K562 (cell line): ENCODE results near the gene TRAF1. TPM values are rescaled to one million over a fixed set of nuclear protein-coding genes. Genes with fewer than 3 reads are reported as not detected.

Experiments
- ATAC-seq: fragments of 200-7000 bp; cut with Tn5 transposase; 3 replicates; pipeline ENCODE4 v1.9.1; 2020; ENCODE audit warnings: moderate library complexity
- BruUV-seq: library from RNA; stranded (reverse); fragments of 400-500 nt; replicated peaks from 2 replicates; lab custom pipeline; 2021; lab: Mats Ljungman, UMichigan
- CTCF ChIA-PET: fragments of 300-600 bp; formaldehyde crosslinking; extraction: SDS; loops from one replicate; lab custom pipeline; 2021; ENCODE audit warnings: low intra/inter-chr PET ratio; lab: Yijun Ruan, JAX
- POLR2A ChIA-PET: fragments of 300-600, 350-650 bp; sonication (Branson Sonifier 250); formaldehyde crosslinking; extraction: SDS; loops from one replicate; lab custom pipeline; 2021; ENCODE audit warnings: antibody characterized with exemption, inconsistent platforms; lab: Yijun Ruan, JAX
- DNase-seq, 4 experiments: peaks; one replicate each; pipeline versions ENCODE4 v3.0.0 to v3.0.0-alpha.2; 2011 to 2018; ENCODE audit warnings: low spot score in 3 of 4, mixed read lengths in 3 of 4; ENCODE audit errors: extremely low read depth in 1 of 4
- FAIRE-seq: peaks from 2 replicates; lab custom pipeline; 2011; peaks lifted over from hg19 to GRCh38; lab: Jason Lieb, UNC
- H2AFZ ChIP-seq: 2 replicates; pipeline ENCODE4 v1.6.0; 2011; ENCODE audit warnings: low read depth, low read length, control low read depth, inconsistent platforms
- H3K27ac ChIP-seq: fragments of 200-600 bp; 3 replicates; pipeline ENCODE4 v1.8.0; 2011; ENCODE audit warnings: low read depth, mild to moderate bottlenecking, control low read depth, inconsistent platforms, low read length, moderate library complexity, mixed read lengths; ENCODE audit errors: extremely low read depth
- H3K27me3 ChIP-seq, 2 experiments: fragments of 300-600 bp in 1 of 2; 2 replicates in 1 of 2; 3 replicates in 1 of 2; pipeline versions ENCODE4 v1.6.0 to v1.8.0; 2011; ENCODE audit warnings: inconsistent platforms in 2 of 2, low read length in 2 of 2, mild to moderate bottlenecking in 1 of 2, mixed read lengths in 1 of 2, moderate library complexity in 1 of 2; ENCODE audit not compliant: control insufficient read depth in 2 of 2, insufficient read depth in 2 of 2
- H3K36me3 ChIP-seq: fragments of 300-600 bp; 3 replicates; pipeline ENCODE4 v1.8.0; 2011; ENCODE audit warnings: mild to moderate bottlenecking, low read length, inconsistent platforms; ENCODE audit not compliant: control insufficient read depth, insufficient read depth
- H3K4me1 ChIP-seq, 2 experiments: fragments of 200-600 bp in 1 of 2; replicated peaks in 1 of 2; 2 replicates in 1 of 2; 3 replicates in 1 of 2; pipeline versions ENCODE4 v1.5.1 to v1.8.0; 2011; ENCODE audit warnings: inconsistent platforms in 2 of 2, low read length in 2 of 2, mild to moderate bottlenecking in 1 of 2, mixed read lengths in 1 of 2, moderate library complexity in 1 of 2; ENCODE audit not compliant: control insufficient read depth in 2 of 2, insufficient read depth in 2 of 2
- H3K4me2 ChIP-seq: 2 replicates; pipeline ENCODE4 v1.6.1; 2011; ENCODE audit warnings: low read length, control low read depth, inconsistent platforms, mixed read lengths; ENCODE audit not compliant: insufficient read depth
- H3K4me3 ChIP-seq: fragments of 200-600 bp; sonication (generic), shearing (Covaris generic); 2 replicates; pipeline ENCODE4 v1.5.1; 2016; ENCODE audit warnings: control low read depth, inconsistent platforms
- H3K79me2 ChIP-seq: fragments of 200-600 bp; 3 replicates; pipeline ENCODE4 v1.8.0; 2011; ENCODE audit warnings: low read length, inconsistent platforms; ENCODE audit not compliant: control insufficient read depth, insufficient read depth
- H3K9ac ChIP-seq, 2 experiments: 2 replicates each; pipeline versions ENCODE4 v1.6.0 to v1.6.1; 2011; ENCODE audit warnings: low read depth in 2 of 2, low read length in 2 of 2, control low read depth in 1 of 2, inconsistent platforms in 1 of 2, mild to moderate bottlenecking in 1 of 2, mixed read lengths in 1 of 2; ENCODE audit not compliant: insufficient read depth in 1 of 2
- H3K9me1 ChIP-seq: one replicate; pipeline ENCODE4 v1.6.0; 2011; ENCODE audit warnings: inconsistent platforms, mild to moderate bottlenecking, low read length, moderate library complexity; ENCODE audit not compliant: control insufficient read depth, insufficient read depth
- H3K9me3 ChIP-seq: replicated peaks from 2 replicates; pipeline ENCODE4 v1.5.1; 2011; ENCODE audit warnings: low read depth, low read length, inconsistent platforms; ENCODE audit not compliant: control insufficient read depth, insufficient read depth
- H4K20me1 ChIP-seq: replicated peaks from 2 replicates; pipeline ENCODE4 v1.6.1; 2011; ENCODE audit warnings: low read length, inconsistent platforms, mixed read lengths; ENCODE audit not compliant: control insufficient read depth, insufficient read depth
- CTCF ChIP-seq, 3 experiments: IDR thresholded peaks in 2 of 3; conservative IDR thresholded peaks in 1 of 3; 2 replicates each; pipeline ENCODE4 v1.5.1; 2011 to 2012; ENCODE audit warnings: low read length in 3 of 3, mild to moderate bottlenecking in 3 of 3, control low read depth in 2 of 3, improper control_type of control experiment in 1 of 3, inconsistent platforms in 1 of 3, low read depth in 1 of 3, mixed read lengths in 1 of 3, moderate library complexity in 1 of 3; ENCODE audit not compliant: insufficient read depth in 2 of 3
- JUN ChIP-seq, 2 experiments: sonication (generic) in 1 of 2; formaldehyde crosslinking in 1 of 2; IDR thresholded peaks; 2 replicates each; pipeline versions ENCODE4 v1.6.1 to v1.8.0; 2012 to 2022; ENCODE audit warnings: borderline replicate concordance in 2 of 2, mild to moderate bottlenecking in 2 of 2, improper control_type of control experiment in 1 of 2, low read depth in 1 of 2, low read length in 1 of 2, missing genetic modification reagents in 1 of 2
- JUND ChIP-seq, 2 experiments: IDR thresholded peaks; 2 replicates in 1 of 2; 3 replicates in 1 of 2; pipeline ENCODE4 v1.6.1; 2011; ENCODE audit warnings: borderline replicate concordance in 2 of 2, low read depth in 2 of 2, low read length in 2 of 2, improper control_type of control experiment in 1 of 2, missing biosample characterization in 1 of 2, missing genetic modification characterization in 1 of 2, missing genetic modification reagents in 1 of 2
- NR1H2 ChIP-seq: sonication (generic); formaldehyde crosslinking; IDR thresholded peaks from 2 replicates; pipeline ENCODE4 v1.4.0; 2020; ENCODE audit warnings: mild to moderate bottlenecking, missing genetic modification reagents
- TFAP4 ChIP-seq: sonication (generic); formaldehyde crosslinking; IDR thresholded peaks from 2 replicates; pipeline ENCODE4 v1.8.0; 2022; ENCODE audit warnings: missing genetic modification reagents, mild to moderate bottlenecking, moderate library complexity, borderline replicate concordance
- ZBTB5 ChIP-seq: fragments of 450-650 bp; IDR thresholded peaks from 2 replicates; pipeline ENCODE4 v1.6.1; 2017; ENCODE audit warnings: antibody characterized with exemption
- ZNF124 ChIP-seq: sonication (generic); formaldehyde crosslinking; IDR thresholded peaks from 2 replicates; pipeline ENCODE4 v1.8.1; 2022; ENCODE audit warnings: missing genetic modification reagents
- ZNF695 ChIP-seq: fragments of 450-650 bp; formaldehyde crosslinking; IDR thresholded peaks from 2 replicates; pipeline ENCODE4 v1.4.0; 2020; ENCODE audit warnings: mild to moderate bottlenecking, moderate library complexity
- WGBS: fragments of 100-300 bp; shearing (Covaris generic); methylation state at CpG from one replicate; pipeline ENCODE4 v1.1.6; 2016; ENCODE audit warnings: low coverage, mixed read lengths; ENCODE audit not compliant: insufficient coverage; ENCODE audit errors: missing lambda C conversion rate; 5-methylcytosine and 5-hydroxymethylcytosine counted together
- in situ Hi-C: fragments of 300-500 bp; cut with MboI; formaldehyde crosslinking; loops from 4 replicates; pipeline ENCODE4 v1.15.0; 2018; ENCODE audit warnings: inconsistent platforms, mixed read lengths
- intact Hi-C: fragments of 100-400 bp; cut with micrococcal nuclease; formaldehyde crosslinking; loops from 2 replicates; pipeline ENCODE4 v1.14.2; 2022
- polyA plus RNA-seq, 8 experiments: library from polyadenylated mRNA; depleted of rRNA in 4 of 8; stranded (reverse) in 5 of 8; unstranded in 3 of 8; fragments of >200 nt; fragmentation: Nextera tagmentation in 2 of 8; fragmentation: Illumina TruSeq in 1 of 8; extraction: Ambion mirVana in 2 of 8; extraction: Trizol in 1 of 8; gene quantifications; 2 replicates each; pipeline versions ENCODE4 v1.2.1 to v1.2.3, GENCODE V29; 2011 to 2014; ENCODE audit warnings: inconsistent platforms in 1 of 8, missing spikeins in 1 of 8
- total RNA-seq, 7 experiments: library from RNA; depleted of rRNA in 6 of 7; stranded (reverse); fragments of >200 nt in 6 of 7; fragmentation: Illumina TruSeq in 2 of 7; extraction: Trizol in 2 of 7; gene quantifications; 2 replicates each; pipeline versions ENCODE4 v1.2.1 to v1.2.3, GENCODE V29; 2011 to 2021; ENCODE audit warnings: low replicate concordance in 1 of 7

The TRAF1 gene
- total and polyA plus RNA-seq, 9 of the 15 experiments (the other 6 are each of a cell fraction or from before 2014, with no cell fraction given), result 0.01 to 1.1 (median 0.04) TPM; not detected in 2

GRCh38 chr9:120936764-120937122, 10.1 kb upstream of the TRAF1 start (continued):
- TF ChIP-seq CTCF (IDR thresholded peaks at IDR 0.05 in 2 of 3, conservative IDR thresholded peaks at IDR 0.05 in 1 of 3; ENCODE audit: insufficient read depth in 2 of 3, low read depth in 1 of 3, low read length in 3 of 3), result no peak

GRCh38 chr9:120936011-120936763, 9.6 kb upstream of the TRAF1 start:
- Histone ChIP-seq H3K9ac (peak overlapping the region; percentile 7 to 21; a peak in 2 of 4 replicates), H3K9me3 (no peaks in the 10 kb centered on the region), H3K4me2 (no peak overlapping the region), H4K20me1 (no peaks in the 10 kb centered on the region), H3K79me2 (no peaks in the 10 kb centered on the region), H2AFZ (peak overlapping the region; percentile 69), H3K9me1 (no peaks in the 10 kb centered on the region), H3K36me3 (no peaks in the 10 kb centered on the region), H3K4me1 (peaks cover 13 to 40% of the 10 kb centered on the region in 2 experiments), H3K27ac (no peak overlapping the region), H3K27me3 (peaks cover 2 to 7% of the 10 kb centered on the region in 2 experiments; a peak in 3 of 5 replicates), H3K4me3 (no peak overlapping the region)
- CTCF ChIA-PET, result interaction anchor here (0.9 to 2.5 kb wide), 4 partner anchors 20 to 383 kb away, joined by 3 to 12 read pairs (median 4); no protein-coding TSS in a partner anchor
- DNase-seq, result peak; percentile 85 to 92 (median 90)
- ATAC-seq, result peak; percentile 96
- WGBS, result 19% methylated on average over 10 of the region's 10 CpGs
- no TSS peak for BruUV-seq
- in situ Hi-C loops, result loop anchor here (25.0 kb wide), 1 partner anchor 324 kb away; no protein-coding TSS in a partner anchor
- intact Hi-C loops, result loop anchor here (1.0 to 10.0 kb wide), 6 partner anchors 59 to 321 kb away; partner anchors contain the start of genes PHF19 and PSMD5
- POLR2A ChIA-PET, result interaction anchor here (0.6 to 1.2 kb wide), 2 partner anchors 39 to 179 kb away, joined by 3 read pairs; no protein-coding TSS in a partner anchor
- FAIRE-seq, result peak; percentile 91
- TF ChIP-seq ZBTB5 (no peak), JUN (IDR thresholded peaks at IDR 0.05; ENCODE audit: borderline replicate concordance, low read depth, low read length) (0 out of 2 replicates have a peak, but pooled peaks have one; percentile 43), JUN (CRISPR knock-in tag; IDR thresholded peaks at IDR 0.05; ENCODE audit: borderline replicate concordance) (no peak), ZNF124 (no peak), ZNF695 (no peak), TFAP4 (CRISPR knock-in tag) (peak; percentile 65; the same call in 1 of the 2 replicates), JUND (IDR thresholded peaks at IDR 0.05; ENCODE audit: borderline replicate concordance, low read depth, low read length) (peak; percentile 30; the same call in 1 of the 2 replicates), JUND (tag; IDR thresholded peaks at IDR 0.05; ENCODE audit: borderline replicate concordance, low read depth, low read length) (no peak; the same call in 2 of the 3 replicates), CTCF (IDR thresholded peaks at IDR 0.05 in 2 of 3, conservative IDR thresholded peaks at IDR 0.05 in 1 of 3; ENCODE audit: insufficient read depth in 2 of 3, low read depth in 1 of 3, low read length in 3 of 3) (peak; percentile 91 to 96 (median 92)), NR1H2 (CRISPR knock-in tag) (no peak)
